ES-I3 (cell line): ENCODE data around the gene SUB1.
"Not testable (repeated sequence)": the region's sequence is repeated elsewhere in the genome, so short reads cannot be mapped to it uniquely, and the experiment has no call there.

ENCODE experiments used
- H3K36me3 ChIP-seq: 2 replicates; pipeline ENCODE4 v1.6.1; 2013; ENCODE audit warnings: mild to moderate bottlenecking, low read length, control low read depth, moderate library complexity; ENCODE audit not compliant: insufficient read depth
- H3K4me1 ChIP-seq: 2 replicates; pipeline ENCODE4 v1.6.1; 2013; ENCODE audit warnings: mild to moderate bottlenecking, control low read depth, low read length; ENCODE audit not compliant: insufficient read depth
- H3K9ac ChIP-seq: 2 replicates; pipeline ENCODE4 v1.6.1; 2013; ENCODE audit warnings: low read depth, mild to moderate bottlenecking, low read length, moderate library complexity
- H3K9me3 ChIP-seq: 2 replicates; pipeline ENCODE4 v1.6.1; 2013; ENCODE audit warnings: mild to moderate bottlenecking, low read length, moderate library complexity; ENCODE audit not compliant: control insufficient read depth, insufficient read depth

Gene SUB1

DNA sequence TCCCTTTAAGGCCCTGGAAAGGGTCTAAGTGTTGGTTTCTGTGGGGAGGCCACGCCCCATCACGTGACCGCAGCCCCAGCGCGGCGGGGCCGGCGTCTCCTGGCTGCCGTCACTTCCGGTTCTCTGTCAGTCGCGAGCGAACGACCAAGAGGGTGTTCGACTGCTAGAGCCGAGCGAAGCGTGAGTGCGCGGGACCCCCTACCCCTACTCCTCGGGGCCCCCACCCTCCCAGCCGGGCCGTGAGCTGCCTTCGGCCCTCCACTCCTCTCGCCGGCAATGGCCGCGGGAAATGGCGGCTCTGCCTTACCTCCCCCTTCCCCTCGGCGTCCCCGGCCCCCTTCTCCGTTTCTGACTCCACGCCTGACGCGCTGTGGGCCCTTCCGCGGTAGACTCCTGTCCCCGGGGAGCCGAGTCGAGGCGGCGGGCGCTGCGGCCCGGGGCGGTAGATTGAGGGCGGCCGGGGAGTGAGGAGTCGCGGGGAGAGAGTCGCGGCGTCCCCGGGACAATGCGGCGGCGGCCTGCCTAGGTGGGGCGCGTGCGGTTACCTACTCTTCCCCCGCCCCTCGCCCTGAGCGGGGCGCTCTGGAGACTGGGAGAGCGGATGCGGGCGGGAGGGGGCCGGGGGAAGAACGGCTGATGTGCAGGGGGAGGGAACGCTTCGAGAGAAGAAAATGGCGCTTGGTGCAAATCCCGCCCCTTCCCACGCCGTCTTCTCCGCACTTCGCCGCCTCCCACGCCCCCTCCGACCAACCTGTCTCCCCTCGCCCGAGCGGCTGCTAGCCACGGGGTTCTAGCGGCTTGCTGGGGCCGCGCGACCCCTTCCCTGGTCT lies at the start of gene SUB1:
TSS of gene SUB1 (plus strand) at position 112 of the 830 bp plus-strand sequence. CDS start 2,956 bp downstream, outside the sequence.
- Histone ChIP-seq H3K9ac (peak within 1 kb of the TSS; percentile 94), H3K36me3 (peaks cover 4% of the 10 kb centered on the region; the same call in 1 of the 2 replicates), H3K9me3 (no peaks in the 10 kb centered on the region), H3K4me1 (peaks cover 16% of the 10 kb centered on the region)

DNA sequence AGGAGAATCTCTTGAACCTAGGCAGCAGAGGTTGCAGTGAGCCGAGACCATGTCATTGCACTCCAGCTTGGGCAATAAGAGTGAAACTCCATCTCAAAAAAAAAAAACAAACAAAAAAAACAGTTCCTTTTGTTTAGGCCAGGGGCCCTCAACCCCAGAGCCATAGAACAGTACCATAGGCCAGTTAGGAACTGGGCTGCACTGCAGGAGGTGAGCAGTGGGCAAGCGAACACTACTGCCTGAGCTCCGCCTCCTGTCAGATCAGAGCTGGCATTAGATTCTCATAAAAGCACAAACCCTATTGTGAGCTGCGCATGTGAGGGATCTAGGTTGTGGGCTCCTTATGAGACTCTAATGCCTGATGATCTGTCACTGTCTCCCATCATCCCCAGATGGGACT lies 49.1 kb upstream of the SUB1 start:
- no peaks in the 10 kb centered on the region for H3K9me3 ChIP-seq
- no peaks in the 10 kb centered on the region for H3K36me3 ChIP-seq
- H3K9ac ChIP-seq, result no peak overlapping the region
- peaks cover 10% of the 10 kb centered on the region for H3K4me1 ChIP-seq

DNA sequence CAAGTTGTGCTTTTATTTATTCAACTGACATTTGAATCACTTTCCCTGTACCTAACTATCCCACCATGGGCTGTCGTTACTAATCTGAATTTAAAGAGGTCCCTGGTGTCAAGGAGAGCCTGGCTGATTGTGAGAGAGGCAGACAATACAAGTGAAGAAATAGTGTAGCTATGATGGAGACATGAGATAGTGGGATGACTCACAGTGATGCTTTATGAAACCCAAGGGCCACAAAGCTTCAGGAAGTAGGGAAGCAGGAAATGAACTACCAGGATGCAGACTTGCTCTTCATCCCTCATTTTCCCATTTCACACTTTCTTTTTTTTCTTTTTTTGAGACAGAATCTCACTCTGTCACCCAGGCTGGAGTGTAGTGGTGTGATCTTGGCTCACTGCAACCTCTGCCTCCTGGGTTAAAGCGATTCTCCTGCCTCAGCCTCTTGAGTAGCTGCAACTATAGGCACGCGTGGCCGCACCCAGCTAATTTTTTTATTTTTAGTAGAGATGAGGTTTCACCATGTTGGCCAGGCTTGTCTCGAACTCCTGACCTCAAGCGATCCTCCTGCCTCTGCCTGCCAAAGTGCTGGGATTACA lies 47.8 kb upstream of the SUB1 start:
- H3K4me1 ChIP-seq, H3K9me3 ChIP-seq, H3K36me3 ChIP-seq, H3K9ac ChIP-seq: not testable (repeated sequence)

DNA sequence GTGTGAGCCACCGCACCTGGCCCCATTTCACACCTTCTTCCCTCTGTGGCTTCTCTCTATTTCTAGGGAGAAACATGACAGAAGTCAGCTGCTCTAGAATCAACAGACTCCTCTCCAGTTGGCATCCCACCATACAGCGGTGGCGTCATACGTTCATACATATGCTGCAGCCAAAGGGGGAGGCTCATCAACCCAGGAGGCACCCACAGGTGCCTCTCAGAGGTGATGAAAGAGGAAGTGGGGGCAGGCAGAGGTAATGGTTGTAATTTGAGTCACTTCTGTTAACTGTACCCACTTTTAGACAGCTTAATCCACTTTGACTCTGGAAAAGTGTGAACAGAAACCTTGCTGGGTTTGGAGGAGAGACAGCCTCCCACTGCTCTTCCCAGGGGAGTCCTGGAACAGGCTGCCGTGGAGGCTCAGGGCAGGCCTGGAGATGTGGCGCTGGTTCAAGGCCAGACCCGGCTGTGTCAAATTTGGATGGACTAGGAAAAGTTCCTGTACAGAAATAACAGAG lies 47.3 kb upstream of the SUB1 start:
- Histone ChIP-seq H3K36me3 (no peaks in the 10 kb centered on the region), H3K4me1 (no peaks in the 10 kb centered on the region; the same call in 1 of the 2 replicates), H3K9me3 (no peaks in the 10 kb centered on the region), H3K9ac (no peak overlapping the region)

DNA sequence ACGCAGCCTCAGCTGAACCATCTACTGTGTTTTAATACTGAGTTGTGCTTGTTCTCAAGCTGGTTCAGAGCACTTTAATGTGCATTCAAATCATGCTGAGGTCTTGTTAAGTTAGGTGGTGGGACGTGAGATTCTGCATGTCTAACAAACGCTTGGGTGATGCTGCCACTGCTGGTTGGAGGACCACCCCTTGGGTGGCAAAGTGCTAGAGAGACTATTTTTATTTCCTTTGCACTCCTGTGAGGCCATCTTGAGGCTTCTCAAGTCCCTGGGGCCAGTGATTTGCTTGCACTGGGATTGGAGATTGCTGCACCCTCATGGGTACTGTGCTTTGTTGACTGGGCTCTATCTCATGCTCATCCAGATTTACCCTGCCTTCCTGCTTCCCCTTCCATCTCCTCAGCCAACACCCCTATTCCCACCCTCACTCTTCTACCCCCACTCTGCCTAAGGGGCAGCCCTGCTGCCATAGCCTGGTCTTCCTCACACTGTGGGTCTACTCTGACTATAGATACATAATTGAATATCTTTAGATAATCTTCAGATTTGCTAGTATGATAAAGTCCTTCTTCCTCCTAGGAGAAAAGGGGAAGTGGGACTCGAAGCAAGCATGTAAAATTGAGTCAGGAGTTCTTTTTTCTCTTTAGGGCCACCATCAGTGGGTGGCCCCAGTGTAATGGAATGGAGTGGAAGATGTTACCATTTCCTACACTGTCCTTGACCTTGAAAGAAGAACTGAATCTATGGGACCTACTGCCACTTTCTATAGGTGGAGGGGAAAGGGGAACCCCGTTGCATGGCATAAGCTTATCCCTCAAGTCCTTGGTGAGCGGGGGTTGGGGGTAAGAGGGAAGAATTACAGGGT lies 45.1 kb upstream of the SUB1 start:
- H3K4me1 ChIP-seq, result no peaks in the 10 kb centered on the region; the same call in 1 of the 2 replicates
- H3K9me3 ChIP-seq, result no peaks in the 10 kb centered on the region
- no peaks in the 10 kb centered on the region for H3K36me3 ChIP-seq
- H3K9ac ChIP-seq, result no peak overlapping the region

DNA sequence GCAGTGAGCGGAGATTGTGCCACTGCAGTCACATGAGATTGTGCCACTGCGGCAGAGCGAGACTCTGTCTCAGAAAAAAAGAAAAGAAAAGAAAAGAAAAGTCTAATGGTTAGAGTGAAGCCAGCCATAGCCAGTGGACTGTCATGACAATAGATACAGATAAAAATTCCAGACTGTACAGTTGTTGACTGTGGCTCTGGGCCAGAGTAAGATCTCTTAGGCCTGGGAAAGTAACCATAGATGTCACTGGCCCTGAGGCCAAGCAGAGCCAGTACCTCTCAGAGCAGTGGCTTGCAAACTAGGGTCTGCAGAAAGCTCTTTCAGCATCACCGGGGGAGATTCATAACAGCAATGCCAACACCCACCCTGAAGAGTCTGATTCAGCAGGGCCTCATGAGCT lies 44.1 kb upstream of the SUB1 start:
- no peak overlapping the region for H3K9ac ChIP-seq
- H3K4me1 ChIP-seq, result no peaks in the 10 kb centered on the region; the same call in 1 of the 2 replicates
- H3K36me3 ChIP-seq, result no peaks in the 10 kb centered on the region
- H3K9me3 ChIP-seq, result no peaks in the 10 kb centered on the region

DNA sequence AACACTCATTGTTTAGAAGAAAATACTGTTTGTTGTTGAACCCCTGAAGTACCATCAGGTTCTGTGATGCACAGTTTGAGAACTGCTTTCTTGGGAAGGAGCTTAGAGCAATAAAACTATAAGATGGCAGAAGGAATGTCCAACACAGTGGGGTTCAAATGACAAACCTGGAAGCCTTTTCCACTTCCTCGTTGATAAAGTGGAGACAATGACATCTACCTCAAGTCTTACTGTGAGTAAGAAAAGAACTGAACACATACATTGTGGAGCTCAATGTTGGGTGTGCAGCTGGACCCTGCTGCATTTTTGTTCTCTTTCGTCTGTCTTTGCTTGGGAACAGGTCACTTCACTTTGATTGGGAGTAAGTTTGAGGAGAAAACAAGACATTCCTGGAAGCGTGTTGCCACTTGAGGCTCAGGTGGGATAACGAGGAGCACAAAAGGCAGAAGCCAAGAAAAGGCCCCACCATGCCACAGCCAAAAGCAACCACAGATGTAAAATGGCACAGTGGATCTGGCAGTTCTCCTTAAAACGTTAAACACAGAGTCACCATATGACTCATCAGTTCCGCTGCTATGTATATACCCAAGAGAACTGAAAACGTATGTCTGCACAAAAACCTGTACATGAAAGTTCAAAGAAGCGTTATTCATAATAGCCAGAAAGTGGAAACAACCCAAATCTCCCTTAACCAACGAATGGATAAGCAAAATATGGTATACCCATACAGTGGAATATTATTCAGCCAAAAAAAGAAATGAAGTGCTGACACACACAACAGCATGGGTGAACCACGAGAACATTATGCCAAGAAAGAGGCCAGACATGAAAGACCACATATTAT lies 42.9 kb upstream of the SUB1 start:
- Histone ChIP-seq H3K4me1 (no peaks in the 10 kb centered on the region; the same call in 1 of the 2 replicates), H3K9me3 (no peaks in the 10 kb centered on the region), H3K9ac (no peak overlapping the region), H3K36me3 (no peaks in the 10 kb centered on the region)

DNA sequence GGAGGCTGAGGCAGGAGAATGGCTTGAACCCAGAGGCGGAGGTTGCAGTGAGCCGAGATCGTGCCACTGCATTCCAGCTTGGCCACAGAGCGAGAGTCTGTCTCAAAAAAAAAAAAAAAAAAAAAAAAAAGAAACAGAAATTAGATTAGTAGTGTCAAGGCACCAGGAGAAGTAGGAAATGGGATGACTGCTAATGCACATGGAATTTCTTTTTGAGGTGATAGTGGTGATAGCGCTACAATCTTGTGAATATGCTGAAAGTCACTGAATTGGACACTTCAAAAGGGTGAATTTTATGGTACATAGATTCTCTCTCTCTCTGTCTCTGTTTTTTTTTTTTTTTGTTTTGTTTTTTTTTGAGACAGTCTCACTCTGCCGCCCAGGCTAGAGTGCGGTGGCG lies 42.1 kb upstream of the SUB1 start:
- H3K36me3 ChIP-seq, result no peaks in the 10 kb centered on the region
- no peaks in the 10 kb centered on the region for H3K4me1 ChIP-seq
- no peak overlapping the region for H3K9ac ChIP-seq
- H3K9me3 ChIP-seq, result no peaks in the 10 kb centered on the region

DNA sequence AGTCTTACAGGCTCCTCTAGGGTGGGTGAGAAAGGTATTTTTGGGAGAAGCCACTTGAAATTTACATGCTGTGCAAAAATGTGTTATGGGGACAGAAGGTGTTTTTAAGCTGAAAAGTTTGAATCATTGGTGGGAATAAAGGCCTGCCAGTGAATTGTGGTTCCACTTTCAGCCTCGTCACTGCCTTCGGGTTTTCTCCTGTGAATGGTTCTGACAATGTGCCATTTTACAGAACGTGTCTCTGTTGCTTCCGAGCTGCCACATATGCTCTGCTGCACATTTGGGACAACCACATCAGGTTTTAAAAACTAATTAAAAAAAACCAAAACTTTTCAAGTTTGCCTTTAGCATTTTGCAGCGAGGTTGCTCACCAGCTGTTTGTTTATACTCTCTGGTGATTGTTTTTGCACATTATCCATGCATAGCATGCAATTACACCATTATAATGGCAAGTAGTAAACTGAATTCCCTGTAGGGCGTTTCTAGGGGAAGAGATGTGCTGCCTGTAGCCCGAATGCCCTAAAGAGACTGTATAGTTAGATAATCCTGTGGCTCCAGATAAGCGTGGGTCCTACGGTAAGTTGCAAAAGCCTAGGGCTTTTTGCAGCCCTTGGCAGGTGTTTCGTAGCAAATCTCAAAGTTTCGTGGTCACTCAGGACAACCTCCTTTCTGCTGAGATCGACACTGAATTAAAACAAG lies 40.1 kb upstream of the SUB1 start:
- Histone ChIP-seq H3K4me1 (no peaks in the 10 kb centered on the region), H3K36me3 (no peaks in the 10 kb centered on the region), H3K9me3 (no peaks in the 10 kb centered on the region), H3K9ac (no peak overlapping the region)

DNA sequence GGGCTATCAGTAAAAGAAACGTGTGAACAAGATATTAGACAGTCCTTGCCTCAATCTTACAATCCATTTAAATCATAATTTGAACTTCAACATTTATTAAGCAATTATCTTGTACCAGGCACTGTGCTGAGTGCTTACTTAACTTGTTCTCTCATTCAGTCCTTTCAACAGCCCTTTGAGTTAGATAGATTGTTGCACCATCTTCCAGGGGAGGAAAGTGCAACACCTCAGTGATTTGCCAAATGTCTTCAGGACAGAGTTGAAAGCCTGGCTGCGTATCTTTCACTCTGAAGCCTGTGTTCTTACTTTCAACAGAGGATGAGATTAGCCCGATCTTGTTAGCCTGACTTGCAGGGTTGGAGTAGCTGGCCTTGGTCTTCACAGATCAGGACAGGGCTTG lies 34.2 kb upstream of the SUB1 start:
- Histone ChIP-seq H3K9ac (no peak overlapping the region), H3K4me1 (no peaks in the 10 kb centered on the region), H3K36me3 (no peaks in the 10 kb centered on the region), H3K9me3 (no peaks in the 10 kb centered on the region)

DNA sequence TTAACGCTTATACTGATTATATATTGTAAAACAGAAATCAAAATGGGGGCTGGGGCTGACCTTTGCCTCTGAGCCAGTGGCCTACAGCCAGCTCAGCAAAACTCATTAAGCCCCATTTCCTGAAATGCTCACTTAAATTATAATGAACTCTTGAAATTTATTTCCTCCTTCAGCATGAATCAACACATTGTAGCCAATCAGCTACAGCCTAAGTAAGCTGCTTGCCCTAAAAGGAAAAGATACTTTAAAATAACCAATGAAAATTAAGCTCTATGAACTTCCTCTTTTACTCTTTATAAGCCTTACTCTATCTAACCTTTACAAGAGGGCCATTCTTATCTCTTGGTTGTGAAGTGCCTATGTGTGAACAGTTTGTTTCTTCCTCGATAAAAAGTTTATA lies 33.5 kb upstream of the SUB1 start:
- Histone ChIP-seq H3K4me1 (no peaks in the 10 kb centered on the region), H3K9ac (no peak overlapping the region), H3K36me3 (no peaks in the 10 kb centered on the region), H3K9me3 (no peaks in the 10 kb centered on the region)

DNA sequence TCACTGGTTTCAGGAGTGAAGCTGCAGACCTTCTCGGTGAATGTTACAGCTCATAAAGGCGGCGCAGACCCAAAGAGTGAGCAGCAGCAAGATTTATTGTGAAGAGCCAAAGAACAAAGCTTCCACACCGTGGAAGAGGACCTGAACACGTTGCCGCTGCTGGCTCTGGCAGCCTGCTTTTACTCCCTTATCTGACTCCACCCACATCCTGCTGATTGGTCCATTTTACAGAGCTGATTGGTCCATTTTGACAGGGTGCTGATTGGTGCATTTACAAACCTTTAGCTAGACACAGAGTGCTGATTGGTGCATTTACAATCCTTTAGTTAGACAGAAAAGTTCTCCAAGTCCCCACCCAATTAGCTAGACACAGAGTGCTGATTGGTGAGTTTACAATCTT lies 32.9 kb upstream of the SUB1 start:
- H3K4me1 ChIP-seq, H3K9ac ChIP-seq, H3K9me3 ChIP-seq, H3K36me3 ChIP-seq: not testable (repeated sequence)

DNA sequence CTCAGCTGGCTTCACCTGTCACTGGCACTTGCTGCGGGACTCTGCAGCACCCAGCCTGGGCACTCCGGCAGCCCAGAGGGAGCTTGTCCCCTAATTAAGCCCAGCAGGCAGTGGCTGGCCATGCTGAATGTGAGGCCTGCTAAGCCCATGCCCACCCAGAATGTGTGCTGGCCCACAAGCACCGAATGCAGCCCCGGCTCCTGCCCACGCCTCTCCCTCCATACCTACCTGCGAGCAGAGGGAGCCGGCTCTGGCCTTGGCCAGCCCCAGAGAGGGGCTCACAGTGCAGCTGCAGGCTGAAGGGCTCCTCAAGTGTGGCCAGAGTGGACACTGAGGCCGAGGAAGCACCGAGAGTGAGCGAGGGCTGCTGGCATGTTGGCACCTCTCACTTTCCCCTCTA lies 32.4 kb upstream of the SUB1 start:
- H3K9me3 ChIP-seq, result no peaks in the 10 kb centered on the region
- H3K4me1 ChIP-seq, result no peaks in the 10 kb centered on the region
- H3K9ac ChIP-seq, result no peak overlapping the region
- no peaks in the 10 kb centered on the region for H3K36me3 ChIP-seq
